HG03520 (cell line): Measurements from ENCODE around the gene DOHH.

Experiments
- ATAC-seq: cut with Tn5 transposase; IDR thresholded peaks from one replicate; pipeline ENCODE4 v1.9.1; 2021; ENCODE audit warnings: mild to moderate bottlenecking, moderate library complexity; ENCODE audit not compliant: unreplicated experiment

The DOHH gene

DNA sequence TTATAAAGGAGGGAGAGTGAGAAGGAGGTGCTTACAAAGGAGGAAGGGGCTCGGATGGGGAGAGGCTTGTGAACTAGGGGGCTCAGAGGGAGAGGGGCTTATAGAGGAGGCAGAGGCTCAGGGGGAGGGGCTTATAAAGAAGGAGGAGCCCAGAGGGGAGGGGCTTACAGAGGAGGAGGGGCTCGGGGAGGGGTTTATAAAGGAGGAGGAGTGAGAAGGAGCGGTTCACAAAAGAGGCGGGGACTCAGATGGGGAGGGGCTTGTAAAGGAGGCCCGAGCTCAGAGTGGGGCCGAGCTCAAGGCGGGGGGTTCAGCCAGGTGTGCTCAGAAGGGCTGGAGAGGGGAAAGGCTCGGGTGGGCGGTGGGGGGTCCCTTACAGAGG, 20.6 kb downstream of the DOHH start:
- no peak for ATAC-seq

DNA sequence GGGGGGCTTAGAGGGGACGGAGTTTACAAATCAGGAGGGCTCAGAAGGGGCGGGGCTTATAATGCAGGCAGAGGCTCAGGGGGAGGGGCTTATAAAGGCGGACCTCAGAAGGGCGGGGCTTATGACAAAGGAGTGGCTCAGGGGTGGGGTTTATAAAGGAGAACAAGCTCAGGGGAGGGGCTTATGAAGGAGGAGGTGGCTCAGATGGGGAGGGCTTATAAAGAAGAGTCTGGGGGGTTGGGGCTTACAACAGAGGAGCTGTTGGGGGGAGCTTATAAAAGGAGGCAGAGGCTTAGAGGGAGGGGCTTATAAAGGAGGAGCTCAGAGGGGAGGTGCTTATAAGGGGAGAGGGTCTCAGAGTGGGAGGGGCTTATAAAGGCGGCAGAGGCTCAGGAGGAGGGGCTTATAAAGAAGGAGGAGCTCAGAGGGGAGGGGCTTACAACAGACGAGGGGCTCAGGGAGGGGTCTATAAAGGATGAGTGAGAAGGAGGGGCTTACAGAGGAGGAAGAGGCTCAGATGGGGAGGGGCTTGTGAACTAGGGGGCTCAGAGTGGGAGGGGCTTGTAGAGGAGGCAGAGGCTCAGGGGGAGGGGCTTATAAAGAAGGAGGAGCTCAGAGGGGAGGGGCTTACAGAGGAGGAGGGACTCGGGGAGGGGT, 21.2 kb downstream of the DOHH start:
- ATAC-seq = no peak

DNA sequence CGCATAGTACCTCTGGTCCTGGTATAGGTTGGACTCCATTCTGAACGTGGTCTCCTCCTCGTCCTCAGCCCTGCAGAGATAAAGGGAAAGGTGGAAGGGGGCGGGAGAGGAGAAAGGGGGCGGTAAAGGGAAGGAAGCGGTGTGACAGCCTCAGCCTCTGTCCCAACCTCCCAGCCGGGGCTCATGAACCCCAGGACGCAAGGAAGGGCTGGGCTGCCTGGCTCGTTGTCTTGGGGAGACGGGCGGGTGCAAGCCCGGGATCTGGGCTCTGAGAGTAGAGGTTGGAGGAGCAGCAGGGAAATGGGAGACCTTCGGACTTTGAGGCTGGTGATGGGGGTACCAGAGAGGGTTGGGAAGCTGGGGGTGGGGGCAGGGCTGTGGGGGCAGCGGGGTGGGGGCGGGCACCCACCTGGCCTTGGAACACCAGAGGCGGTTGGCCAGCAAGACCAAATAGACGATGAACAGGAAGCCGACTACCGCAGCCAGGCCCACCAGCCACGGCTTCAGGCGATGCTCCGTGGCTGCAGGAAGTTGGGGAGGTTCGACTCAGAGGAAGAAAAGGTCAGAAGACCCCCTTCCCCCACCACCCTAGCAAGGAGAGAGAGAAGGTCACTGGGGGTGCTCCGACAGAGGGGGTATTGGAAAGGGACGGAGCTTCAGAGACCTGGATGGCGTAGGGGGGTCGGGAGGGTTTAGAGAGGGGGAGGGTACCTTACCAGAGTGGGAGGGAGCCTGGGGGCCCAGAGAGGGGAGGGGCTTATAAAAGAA, 21.9 kb downstream of the DOHH start:
- no peak for ATAC-seq

DNA sequence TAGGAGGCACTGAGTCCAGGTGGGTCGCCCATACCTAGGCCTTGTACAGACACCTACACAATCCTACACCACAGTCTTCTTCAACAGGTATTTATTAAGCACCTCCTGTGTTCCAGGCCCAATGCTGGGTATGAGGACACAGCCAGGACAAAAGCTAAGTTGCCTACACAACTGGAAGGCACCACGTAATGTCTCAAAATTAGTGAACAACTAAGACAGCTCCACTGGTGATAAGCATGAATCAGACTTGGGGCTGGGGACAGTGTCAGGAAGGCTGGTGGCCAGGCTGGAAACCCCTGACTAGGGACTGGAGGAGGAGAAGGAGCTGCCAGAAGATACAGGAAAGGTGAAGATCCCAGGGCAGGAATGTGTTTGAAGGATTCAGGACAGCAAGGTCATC, 22.5 kb downstream of the DOHH start:
- ATAC-seq = no peak

DNA sequence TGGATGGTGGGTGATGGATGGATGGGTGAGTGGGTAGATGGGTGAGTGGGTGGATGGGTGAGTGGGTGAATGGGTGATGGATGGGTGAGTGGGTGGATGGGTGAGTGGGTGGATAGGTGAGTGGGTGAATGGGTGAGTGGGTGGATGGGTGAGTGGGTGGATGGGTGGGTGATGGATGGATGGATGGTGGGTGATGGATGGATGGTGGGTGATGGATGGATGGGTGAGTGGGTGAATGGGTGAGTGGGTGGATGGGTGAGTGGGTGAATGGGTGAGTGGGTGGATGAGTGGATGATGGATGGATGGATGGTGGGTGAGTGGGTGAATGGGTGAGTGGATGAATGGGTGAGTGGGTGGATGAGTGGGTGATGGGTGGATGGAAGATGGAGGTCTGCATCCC, 23.0 kb downstream of the DOHH start:
- ATAC-seq = no peak

DNA sequence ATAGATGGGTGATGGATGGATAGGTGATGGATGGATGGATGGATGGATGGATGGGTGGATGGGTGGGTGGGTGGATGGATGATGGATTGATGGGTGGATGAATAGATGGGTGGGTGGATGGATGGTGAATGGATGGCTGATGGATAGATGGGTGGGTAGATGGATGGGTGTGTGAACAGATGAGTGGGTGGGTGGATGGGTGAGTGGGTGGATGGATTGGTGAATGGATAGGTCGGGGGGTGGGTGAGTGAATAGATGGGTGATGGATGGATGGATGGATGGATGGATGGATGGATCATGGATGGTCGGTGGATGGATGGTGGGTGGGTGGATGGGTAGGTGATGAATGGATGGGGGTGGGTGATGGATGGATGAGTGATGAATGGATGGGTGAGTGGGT, 23.6 kb downstream of the DOHH start:
- ATAC-seq = no peak

DNA sequence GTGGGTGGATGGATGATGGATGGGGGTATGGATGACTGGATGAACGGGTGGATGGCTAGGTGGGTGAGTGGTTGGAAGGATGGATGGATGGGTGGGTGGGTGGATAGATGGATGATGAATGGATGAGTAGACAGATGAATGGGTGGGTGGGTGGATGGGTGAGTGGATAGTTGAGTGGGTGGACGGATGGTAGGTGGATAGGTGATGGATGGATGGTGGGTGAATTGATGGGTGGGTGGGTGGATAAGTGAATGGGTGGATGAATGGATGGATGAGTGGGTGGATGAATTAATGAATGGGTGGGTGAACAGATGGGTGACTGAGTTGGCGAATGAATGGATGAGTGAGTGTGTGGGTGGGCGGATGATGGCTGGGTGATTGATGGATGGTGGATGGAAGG, 25.0 kb downstream of the DOHH start:
- ATAC-seq = no peak

DNA sequence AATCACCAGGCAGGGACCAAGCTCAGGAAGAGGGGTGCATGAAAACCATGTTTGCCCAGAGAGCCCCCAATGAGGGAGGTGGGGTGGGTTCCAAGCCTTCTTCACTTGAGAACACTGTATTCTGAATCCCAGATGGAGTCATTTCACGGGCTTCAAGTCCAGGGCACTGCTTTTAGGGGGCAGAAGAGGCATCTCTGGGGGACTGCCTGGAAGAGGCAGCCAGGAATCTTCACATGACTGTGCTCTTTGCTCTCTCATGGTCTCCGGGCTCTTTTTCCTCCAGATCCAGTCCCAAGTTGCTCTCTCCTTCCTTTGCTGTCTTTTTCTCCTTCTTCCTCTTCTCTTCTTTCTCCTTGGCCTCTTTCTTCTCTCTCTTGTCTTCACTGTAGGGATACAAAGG, 25.9 kb downstream of the DOHH start:
- ATAC-seq = no peak

DNA sequence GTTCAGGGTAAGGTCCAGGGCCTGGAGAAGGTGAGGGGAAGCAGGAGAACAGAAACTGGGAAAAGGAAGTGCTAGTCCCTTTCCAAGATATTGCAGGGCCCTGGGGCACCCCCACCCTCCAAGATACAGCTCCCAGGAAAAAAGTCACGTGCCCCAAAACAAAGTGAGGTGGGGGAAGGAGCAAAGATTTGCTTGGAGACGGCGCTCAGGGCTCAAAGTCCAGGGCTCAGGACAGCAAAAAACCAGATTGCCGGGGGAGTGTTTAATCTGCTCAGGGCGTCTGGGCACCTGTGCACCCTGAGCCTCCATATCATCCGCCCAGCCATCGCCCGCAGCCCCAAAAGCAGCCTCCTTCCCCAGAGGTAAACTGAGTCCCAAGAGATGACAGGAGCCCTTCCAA, 26.5 kb downstream of the DOHH start:
- ATAC-seq = no peak

DNA sequence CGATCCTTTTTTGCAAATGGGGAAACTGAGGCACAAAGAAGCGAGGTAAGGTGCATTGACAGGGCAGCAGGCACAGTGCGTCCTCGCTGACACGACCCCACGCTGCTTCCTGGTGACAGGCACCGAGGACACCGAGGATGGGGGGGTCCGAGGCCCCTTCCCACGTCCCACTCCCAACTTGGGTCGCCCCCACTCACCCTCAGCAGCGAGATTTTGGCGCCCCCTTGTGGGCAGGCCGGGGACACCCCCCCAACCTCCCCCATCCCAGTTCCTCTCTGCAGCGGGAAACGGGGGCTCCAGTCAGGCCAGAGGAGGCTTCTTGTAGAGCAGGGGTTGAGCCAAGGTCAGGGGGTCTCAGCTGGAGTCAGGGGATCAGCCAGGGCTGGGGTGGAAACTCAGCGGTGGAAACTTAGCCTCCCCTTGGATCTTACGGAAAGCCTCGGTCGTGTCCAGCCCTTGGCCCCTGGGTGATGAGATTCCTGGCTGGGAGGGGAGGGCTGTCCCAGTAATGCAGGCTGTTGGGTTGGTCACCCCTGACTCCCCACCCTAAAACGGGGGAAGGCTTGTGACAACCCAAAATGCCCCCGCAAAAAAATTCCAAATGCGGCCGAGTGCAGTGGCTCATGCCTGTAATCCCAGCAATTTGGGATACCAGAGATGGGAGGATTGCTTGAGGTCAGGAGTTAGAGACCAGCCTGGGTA, 28.4 kb downstream of the DOHH start:
- ATAC-seq = no peak

DNA sequence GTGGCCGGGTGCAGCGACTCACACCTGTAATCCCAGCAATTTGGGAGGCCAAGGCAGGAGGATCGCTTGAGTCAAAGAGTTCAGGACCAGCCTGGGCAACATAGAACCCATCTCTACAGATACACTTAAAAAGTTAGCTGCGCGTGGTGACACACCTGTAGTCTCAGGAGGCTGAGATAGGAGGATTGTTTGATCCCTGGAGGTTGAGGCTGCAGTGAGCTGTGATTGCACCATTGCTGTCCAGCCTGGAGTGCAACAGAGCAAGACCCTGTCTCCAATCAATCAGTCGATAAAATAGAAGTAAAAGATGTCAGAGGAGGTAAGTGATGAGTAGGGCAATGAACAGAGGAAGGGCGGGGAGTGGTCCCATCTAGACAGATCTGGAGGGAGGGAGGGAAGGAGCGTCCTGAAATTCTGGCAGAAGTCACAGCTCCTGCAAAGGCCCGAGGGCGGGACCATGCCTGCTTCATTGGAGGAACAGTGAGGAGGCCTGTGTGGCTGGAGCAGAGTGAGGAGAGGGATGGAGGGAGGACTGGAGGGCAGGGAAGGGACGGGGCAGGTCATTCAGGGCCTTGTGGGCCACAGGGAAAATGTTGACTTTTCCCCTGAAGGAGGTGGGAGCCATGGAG, 29.9 kb downstream of the DOHH start:
- no peak for ATAC-seq

DNA sequence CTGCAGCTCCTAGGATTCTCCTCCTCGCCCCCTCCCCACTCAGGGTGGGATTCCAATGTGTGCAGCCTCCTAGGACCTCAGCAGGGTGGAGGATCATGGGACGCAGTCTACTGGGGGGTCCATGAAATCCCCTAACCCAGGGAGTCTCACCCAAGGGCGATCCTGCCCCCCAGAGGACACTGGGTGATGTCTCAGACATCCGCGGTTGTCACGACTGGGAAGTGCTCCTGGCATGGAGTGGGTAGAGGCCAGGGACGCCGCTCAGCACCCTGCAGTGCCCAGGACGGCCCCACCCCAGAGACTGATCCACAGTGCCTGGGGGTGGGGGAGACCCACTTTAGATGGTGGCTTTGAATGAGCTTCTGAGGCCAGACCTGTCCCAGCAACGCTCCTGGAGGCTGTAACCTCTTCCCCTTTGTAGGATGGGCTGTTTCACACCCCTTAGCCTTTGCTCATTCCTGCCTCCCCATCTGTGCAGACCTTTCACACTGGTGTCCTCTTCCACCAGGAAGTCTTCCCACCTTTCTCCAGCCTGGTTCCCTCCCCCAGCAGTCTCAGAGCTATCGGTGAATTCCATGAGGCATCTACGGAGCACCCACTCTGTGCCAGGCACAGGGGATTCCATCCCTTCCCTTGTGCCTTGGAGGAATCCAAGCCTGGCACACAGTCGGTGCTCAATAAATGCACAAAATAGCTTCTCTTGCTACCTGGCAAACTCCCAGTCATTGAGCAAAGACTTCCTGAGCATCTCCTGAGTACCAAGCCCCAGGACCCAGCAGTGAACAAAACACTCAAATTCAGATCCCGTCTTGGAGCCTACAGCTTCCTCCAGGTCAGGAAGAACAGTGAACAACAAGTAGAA, 30.6 kb downstream of the DOHH start:
- no peak for ATAC-seq

DNA sequence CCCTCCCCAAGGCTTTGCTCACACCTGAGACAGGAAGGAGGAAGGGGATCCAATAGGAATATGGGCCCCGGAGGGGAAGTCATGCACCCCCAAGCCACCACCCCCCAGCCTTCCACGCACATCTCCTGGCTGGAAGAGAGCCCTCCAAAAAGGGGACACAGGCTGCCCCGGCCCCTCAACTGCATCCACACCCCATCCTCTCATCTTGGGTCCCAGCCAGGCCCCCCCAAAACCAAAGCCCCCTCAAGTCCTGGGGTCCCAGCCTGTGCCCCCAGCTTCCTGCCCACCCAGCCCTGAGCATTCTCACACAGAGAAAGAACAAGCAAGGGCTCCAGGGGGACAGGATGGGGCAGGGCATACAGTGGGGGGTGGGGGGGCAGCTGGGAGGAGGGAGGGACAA, 32.3 kb downstream of the DOHH start:
- ATAC-seq = no peak

DNA sequence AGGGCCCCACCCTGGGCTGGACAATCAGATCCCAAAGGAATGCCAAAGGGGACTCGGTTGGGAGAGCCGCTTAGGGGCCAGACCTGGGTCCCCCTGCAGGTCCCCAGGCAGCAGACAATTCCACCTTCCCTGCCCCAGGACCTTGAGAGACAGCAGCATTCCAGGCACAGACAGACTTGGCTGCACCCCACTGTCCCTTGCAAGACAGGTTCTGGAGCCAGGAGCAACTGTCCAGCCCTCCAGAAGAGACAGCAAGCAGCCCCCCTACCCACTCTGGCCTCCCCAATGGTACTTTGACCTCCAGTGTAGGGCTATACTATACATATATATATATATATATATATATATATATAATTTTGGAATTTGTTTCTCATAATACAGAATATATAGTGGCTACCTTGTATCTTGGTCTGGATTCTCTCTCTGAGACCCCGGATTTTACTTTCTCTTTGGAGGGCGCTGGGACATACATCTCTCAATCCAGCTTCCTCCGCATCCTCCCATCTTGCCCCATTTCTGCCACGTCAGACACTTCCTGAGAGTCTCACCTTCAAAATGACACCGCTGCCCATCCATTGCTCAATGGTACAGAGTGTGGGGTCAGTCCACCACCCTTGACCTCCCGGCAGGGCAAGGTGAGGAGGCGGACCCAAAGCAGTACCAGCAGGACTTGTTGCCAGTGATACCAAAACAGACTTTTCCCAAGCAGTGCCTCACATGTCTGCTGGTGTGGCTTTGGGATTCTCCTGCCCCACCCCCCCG, 32.9 kb downstream of the DOHH start:
- ATAC-seq = no peak

DNA sequence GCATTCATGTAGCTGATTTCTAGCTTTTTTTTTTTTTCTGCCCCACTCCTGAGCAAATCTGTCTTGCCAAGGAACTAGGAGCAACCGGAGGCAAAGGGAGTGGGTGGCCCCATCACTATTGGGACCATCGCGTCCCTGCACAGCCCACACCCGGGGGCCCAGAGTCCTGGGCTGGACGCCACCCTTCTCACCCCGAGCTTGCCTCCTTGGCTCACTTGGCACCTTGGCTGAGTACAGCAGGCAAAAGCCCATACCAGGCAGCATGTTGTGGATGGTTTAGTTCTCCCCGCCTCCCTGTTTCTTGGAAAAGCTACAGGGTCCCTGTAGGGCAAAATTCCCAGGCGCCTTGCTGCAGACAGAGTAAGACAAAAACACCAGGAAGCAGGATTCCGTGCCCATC, 33.8 kb downstream of the DOHH start:
- no peak for ATAC-seq

DNA sequence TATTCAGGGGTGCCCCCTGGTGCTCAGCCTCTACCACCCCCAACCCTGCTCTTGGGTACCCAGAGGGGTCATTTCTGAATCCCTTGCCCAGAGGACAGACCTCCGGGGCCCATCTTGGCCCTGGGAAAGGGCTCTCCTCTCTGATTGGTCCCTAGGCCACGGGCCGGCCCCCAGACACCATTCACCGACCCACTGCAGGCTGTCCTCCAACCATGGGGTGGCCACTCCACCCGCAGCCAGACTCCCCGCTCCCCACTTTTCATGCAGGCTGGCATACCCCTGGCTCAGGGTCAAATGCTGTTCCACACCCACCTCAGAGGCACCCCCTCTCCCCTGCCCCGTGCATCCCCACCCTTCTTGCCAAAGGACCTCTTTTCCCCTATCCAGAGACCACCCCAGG, 34.9 kb downstream of the DOHH start:
- no peak for ATAC-seq

DNA sequence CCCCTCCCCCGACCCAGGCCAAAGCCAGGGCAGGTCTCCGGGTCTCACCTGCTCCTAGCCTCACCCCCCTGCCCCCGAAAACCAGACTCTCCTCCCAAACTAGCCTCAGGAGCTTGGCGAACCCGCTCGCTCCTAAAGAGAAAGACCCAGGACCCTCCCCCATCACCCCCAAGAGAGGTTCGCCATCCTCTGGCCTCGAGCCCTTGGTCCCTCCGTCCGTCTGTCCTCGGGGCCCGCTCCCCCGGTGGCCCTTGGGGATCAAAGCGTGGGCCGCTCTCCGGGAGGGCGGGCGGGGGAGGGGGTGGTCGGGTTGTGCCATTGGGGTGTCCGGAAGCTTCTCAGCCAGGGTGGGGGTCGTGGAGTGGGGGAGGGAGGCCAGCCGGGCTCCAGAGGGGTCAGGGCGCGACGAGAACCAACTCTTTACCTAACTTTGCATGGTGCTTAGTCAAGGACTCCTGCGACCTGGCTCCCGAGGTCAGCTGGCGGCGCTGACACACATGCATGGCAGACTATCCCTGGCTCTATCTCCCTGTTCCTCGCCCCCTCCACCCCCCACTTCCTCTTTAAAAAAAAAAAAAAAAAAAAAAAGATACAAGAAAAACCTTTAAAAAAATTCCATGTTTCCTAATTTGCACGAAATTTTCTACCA, 35.8 kb downstream of the DOHH start:
- ATAC-seq = no peak

DNA sequence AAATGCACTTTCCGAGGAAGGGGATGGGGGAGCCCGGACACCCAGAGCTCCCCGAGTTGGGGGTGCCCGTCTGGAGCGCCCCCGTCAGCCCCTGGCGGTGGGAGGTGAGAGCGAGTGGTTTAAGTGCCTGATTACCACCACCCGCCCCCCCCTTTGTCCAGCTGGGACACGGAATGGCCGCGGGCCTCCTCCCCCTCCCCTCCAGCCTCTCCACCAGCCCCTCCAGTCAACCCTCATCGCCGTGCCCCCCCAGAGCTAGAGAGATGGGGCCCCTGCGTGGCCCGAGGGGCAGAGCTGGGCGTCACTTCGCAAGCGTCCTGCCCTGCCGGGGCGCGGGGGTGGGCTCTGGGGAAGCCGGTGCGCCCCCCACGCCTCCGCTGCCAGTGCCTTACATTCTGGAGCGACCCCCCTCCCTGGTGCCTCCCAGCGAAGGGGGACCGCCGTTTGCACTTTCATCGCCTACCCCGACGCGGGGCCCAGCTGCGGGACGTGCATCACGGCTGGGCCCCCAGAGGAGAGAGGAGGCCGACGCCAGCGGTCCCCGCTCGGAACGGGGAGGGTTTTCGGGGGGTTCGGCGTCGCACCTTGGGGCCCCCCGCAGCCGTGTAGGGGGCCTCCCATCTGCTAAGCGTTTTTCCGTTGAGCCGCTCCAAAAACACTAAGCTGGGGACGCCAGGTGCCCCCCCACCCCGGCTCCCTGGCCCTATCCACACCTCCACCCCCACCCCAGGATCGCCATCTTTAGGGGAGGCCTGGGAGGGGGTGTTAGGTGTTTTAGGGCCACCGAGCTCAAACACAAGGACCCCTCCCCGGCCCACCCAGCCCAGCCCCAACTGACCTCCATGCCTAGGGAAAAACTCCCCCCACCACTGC, 36.5 kb downstream of the DOHH start:
- ATAC-seq = no peak
